GM18868 (cell line): ENCODE results near the gene ALDH16A1.
A peak's percentile ranks its signal among the peaks of the same experiment; 100 is the strongest.

Source experiments
- ATAC-seq: cut with Tn5 transposase; IDR thresholded peaks from one replicate; pipeline ENCODE4 v1.9.1; 2021; ENCODE audit warnings: mild to moderate bottlenecking, moderate library complexity; ENCODE audit not compliant: unreplicated experiment

The ALDH16A1 gene

DNA sequence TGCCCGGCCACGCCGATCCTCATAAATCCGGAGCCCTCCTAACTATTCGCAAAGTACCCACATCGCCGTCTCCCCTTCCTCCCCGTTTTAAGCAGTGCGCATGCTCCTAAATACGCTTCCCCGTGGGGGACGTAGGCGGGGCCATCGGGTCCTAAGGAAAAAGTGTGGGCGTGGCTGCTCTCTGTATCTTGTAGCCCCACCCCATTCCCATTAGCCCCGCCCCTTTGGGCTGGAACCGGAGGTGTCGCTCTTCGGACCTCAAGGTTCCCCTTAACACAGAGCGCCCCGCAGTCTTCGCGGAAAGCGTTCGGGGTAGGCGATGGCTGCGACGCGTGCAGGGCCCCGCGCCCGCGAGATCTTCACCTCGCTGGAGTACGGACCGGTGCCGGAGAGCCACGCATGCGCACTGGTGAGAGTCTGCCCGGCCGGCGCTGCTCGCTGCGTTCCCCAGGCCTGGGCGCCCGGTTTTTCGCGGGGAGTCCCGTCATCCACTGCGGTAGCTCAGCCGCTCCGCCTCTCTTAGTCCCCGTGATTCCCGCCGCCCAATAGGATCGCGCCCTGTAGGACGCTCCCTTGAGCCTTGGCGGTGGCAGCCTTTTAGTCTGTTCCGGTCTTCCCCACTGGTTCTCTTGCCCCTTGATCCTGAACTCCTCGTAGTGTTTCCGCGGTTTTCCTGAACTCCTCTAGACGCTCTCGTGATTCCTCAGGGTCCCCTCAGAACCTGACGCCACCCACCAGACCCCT is at the start of gene ALDH16A1:
TSS of gene ALDH16A1 (plus strand) at position 213 of the 744 bp plus-strand sequence. CDS start at position 320, 107 bp downstream.
- peak; percentile 85 for ATAC-seq

- ATAC-seq, result no peak
Measured at GRCh38 chr19:49403404-49404187, 49.4 kb upstream of the ALDH16A1 start.

GRCh38 chr19:49407079-49407478 is 45.9 kb upstream of the ALDH16A1 start:
- ATAC-seq, result no peak

DNA sequence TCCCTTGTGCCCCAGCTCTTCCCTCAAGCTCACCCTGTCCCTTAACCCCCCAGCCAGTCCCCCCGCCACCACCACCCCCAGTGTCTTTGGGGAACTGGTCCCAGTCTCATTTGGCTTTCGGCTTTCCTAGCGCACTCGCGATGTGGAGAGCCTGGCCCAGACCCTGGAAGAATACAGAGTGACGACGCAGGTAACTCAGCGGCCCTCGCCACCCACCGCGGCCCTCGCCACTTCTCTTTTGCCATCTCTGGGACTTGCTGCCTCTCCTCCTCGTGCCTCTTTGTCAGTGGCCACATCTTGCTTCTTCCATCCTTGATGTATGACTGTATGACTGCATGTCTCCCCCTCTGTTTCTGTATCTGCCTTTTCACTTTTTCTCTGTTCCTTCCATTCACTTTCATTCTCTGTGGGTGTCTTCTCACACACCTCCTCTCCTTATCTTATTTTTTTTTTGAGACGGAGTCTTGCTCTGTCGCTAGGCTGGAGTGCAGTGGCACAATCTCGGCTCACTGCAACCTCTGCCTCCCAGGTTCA is 45.5 kb upstream of the ALDH16A1 start:
- ATAC-seq, result no peak

DNA sequence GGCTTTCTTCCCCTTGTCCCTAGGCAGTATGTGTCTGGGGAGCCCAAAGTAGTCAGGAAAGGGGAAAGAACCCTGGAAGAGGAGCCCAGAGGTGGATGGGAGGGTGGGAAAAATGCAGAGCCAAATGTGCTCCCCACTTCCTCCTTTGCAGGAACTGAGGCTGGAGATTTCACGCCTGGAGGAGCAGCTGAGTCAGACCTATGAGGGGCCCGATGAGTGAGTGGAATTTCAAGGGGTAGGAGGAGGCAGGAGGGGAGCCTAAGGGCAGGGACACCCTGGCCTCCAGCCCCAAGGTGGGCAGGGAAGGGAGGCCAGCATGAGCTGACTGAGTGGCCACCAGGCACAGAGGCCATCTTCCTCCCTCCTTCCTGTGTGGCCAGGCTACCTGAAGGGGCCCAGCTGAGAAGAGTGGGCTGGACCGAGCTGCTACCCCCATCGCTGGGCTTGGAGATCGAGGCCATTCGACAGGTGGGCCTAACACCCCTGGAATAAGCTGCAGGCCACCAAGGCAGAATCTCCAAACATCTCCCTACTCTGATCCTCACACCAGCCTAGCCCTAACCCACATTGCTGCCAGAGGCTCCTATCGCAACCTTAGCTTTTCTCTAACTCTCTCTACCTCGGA is 44.1 kb upstream of the ALDH16A1 start:
- no peak for ATAC-seq

- ATAC-seq, result no peak
Measured at GRCh38 chr19:49409441-49410029, 43.5 kb upstream of the ALDH16A1 start.

DNA sequence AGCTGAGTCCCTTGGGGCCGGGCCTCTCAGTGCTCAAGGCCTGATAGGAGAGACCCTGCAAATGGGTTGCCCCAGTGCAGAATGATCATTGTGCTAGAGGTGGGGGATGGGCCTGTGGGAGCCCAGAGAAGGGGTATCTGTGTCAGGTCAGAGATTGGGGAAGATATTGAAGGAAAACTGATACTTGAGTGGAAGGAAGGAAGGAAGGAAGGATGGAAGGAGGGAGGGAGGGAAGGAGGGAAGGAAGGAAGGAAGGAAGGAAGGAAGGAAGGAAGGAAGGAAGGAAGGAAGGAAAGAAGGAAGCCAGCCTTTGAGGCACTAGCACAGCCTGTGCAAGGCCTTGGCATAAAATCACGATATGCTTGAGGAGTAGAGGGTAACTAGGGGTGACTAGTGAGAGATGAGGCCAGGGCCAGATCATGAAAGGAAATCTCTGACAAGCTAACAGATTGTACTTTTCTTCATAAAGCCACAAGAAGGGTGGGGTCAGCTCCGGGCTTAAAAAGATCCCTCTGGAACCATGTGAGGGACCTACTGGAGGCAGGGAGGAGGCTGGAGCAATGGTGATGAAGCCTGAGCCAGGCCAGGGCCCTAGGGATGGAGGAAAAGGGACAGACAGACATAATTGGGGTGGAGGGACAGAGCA is 41.2 kb upstream of the ALDH16A1 start:
- ATAC-seq, result no peak

DNA sequence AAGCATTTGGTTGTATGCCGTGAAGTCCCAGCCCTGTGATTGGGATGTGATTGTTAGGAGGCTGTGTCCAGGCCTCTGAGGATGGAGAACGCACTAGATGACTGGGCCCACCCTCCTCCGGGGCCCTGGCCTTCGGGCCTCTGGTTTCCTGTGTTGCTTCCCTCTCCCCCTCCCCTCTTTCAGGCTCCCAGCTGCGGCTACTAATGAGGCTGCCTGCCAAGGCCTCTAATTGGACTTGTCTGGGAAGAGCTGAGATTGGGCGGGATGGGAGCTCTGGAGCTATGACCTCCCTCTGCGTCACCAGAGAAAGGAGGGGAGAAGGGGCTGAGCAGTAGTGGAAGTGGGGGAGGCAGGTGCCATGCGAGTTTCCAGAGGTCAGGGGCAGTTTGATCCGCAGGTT is 39.7 kb upstream of the ALDH16A1 start:
- ATAC-seq, result no peak

- no peak for ATAC-seq
Measured at GRCh38 chr19:49414256-49414655, 38.8 kb upstream of the ALDH16A1 start.

DNA sequence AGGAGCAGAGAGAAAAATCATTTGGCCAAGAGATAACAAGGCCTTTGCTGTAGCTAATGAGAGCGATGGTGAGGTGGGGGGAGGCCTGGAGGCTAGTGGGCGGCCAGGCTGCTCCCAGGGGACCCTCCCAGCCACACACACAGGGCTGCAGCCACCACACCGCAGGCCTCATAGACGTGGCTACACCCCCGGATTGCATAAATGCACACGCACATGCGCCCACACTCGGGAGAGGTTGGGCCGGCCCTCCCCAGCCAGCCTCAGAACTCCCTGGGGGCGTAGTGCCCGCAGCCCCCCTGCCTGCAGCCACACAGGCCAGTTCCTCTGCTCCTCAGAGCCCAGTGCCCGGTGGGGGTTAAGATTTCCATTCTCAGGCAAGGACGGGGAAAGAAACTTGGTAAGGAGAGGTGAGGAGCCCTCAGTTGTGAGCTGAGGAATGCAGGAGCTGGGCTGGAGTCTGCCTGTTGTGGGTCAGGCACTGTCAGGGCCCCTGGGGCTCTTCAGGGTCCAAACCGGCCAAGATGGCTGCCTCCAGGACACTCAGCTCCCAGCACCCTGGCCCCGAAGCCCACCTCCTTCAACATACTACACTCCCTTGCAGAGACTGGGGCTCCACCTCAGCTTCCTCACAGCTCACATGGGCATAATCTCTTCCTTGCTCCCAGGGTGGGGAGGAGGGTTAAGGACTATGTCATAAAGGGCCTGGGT is 37.8 kb upstream of the ALDH16A1 start:
- ATAC-seq, result peak; percentile 39

GRCh38 chr19:49415810-49416200 is 37.2 kb upstream of the ALDH16A1 start:
- no peak for ATAC-seq

GRCh38 chr19:49417088-49417487 is 35.9 kb upstream of the ALDH16A1 start:
- ATAC-seq, result no peak

- no peak for ATAC-seq
Measured at GRCh38 chr19:49418511-49418910, 34.5 kb upstream of the ALDH16A1 start.

GRCh38 chr19:49419173-49419572 is 33.9 kb upstream of the ALDH16A1 start:
- no peak for ATAC-seq

DNA sequence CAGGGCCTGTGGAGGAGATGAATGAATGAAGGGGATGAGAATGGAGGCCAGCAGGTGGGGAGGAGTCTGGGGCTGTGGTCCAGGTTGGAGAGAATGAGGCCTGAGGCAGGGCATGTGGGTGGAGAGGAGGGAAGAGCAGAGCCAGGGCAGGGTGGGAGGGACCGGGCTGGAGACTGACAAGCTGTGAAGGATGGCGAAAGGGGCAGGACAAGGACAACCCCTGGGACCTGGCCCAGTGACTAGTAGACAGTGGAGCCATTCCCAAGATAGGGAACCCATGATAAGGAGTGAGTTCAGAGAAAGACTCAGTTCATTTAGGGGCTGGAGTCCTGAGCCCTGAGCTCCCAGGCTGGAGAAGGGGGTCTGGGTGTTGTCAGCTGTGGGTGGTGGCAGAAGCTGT is 32.8 kb upstream of the ALDH16A1 start:
- ATAC-seq, result no peak

DNA sequence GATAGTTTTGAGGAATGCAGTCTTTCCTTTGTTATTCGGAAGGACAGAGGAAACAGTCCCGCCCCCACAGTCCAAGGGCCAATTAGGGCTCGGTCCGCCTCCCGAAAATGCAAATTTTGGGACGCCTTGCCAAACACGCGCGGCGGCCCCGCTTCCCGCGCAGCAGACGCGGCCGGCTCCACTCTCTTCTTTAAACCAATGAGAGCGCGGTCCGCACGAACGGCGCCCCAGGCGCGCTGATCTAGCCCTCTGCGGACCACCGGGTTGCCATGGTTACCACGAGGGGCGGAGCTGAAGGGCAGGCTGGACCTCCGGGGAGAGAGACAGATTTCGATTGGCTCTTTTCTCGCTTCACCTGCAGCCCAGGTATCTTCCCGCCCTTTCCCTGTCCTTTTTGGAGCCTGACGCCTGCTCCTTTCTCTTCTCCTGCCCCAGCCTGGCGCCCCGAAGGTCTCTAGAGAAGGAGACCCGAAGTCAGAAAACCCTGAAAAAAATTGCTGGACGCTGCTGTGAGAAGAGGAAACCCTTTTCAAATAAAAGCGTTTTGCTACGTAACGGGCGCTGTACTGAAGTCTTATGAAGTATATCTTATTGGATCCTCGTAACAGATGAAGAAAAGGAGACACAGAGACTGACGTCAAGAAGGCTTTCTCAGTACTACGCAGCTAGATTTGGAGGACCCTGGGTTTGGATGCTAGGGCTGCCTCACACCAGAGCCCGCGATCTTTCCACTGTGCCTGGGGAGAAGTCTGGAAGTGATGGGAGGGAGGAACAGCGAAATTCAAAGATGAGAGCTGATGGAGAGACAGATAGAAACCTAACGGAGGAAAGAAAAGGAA is 31.8 kb upstream of the ALDH16A1 start:
- ATAC-seq, result no peak

- no peak for ATAC-seq
Measured at GRCh38 chr19:49421878-49422202, 31.2 kb upstream of the ALDH16A1 start.

DNA sequence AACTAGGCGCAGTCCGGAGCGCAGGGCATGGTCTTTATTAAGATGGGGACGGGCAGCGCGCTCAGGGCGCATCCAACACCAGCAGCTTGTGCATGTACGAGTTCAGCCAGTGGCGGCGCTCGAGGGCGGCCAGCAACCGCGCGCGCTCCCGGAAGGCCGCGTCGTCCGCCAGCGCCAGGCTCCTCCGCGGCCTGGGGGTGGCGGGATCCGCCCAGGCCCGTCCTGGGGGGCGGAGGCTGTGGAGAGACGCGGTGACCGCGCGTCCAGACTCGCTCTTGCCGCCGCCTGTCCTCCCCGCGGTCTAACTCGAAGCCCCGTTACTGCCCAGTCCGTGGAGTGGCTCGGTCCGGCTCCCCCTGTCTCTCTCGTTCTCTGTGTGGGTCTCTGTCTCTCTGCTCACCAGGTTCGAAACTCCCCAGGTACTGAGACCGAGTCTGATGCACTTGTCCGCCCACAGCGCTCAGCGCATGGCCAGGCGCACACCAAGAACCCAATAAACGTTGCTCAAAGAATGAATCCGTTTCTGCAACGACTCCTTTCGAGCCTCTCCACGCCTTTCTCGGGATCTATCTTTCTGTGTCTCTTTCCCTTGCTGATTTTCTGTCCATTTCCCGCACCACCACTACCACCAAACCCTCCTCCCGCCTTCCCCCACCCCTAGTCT is 30.5 kb upstream of the ALDH16A1 start:
- ATAC-seq, result no peak
